GM12878 (cell line): ENCODE results near the gene FGFBP3. TPM values are rescaled to one million over a fixed set of nuclear protein-coding genes. Genes with fewer than 3 reads are reported as not detected.

Source experiments
- ATAC-seq: fragments of 200-7000 bp; cut with Tn5 transposase; 3 replicates; pipeline ENCODE4 v1.9.1; 2020; ENCODE audit warnings: mild to moderate bottlenecking, moderate library complexity
- BruUV-seq: library from RNA; stranded (reverse); fragments of 400-500 nt; replicated peaks from 2 replicates; lab custom pipeline; 2021; lab: Mats Ljungman, UMichigan
- CTCF ChIA-PET: fragments of 300-600 bp; sonication (Branson Sonifier 250); formaldehyde crosslinking; extraction: SDS; loops from one replicate; lab custom pipeline; 2021; ENCODE audit warnings: inconsistent platforms; lab: Yijun Ruan, JAX
- POLR2A ChIA-PET: fragments of 350-600 bp; formaldehyde crosslinking; extraction: SDS; loops from one replicate; lab custom pipeline; 2021; ENCODE audit warnings: inconsistent platforms; lab: Charles Lee
- RAD21 ChIA-PET: fragments of 300-600 bp; sonication (Branson Sonifier 250); formaldehyde crosslinking; loops from one replicate; lab custom pipeline; 2023; ENCODE audit warnings: antibody characterized with exemption; ENCODE audit not compliant: unreplicated experiment; lab: Charles Lee
- SMC1A ChIA-PET: fragments of 300-600 bp; sonication (Branson Sonifier 250); formaldehyde crosslinking; loops from one replicate; lab custom pipeline; 2023; ENCODE audit not compliant: unreplicated experiment, uncharacterized antibody; lab: Charles Lee
- DNase-seq: peaks from one replicate; pipeline ENCODE4 v3.0.0-alpha.2; 2011; ENCODE audit warnings: low read depth, low spot score
- FAIRE-seq: peaks from 3 replicates; lab custom pipeline; 2011; peaks lifted over from hg19 to GRCh38; lab: Jason Lieb, UNC
- H2AFZ ChIP-seq: 2 replicates; pipeline ENCODE4 v1.6.0; 2011; ENCODE audit warnings: low read depth, low read length, control low read depth; ENCODE audit not compliant: control insufficient read depth
- H3K27ac ChIP-seq: 2 replicates; pipeline ENCODE4 v1.5.1; 2011; ENCODE audit warnings: control low read depth; ENCODE audit not compliant: control insufficient read depth, insufficient read depth
- H3K27me3 ChIP-seq, 2 experiments: replicated peaks in 1 of 2; 2 replicates each; pipeline versions ENCODE4 v1.6.0 to v1.6.1; 2011; ENCODE audit warnings: low read length in 1 of 2; ENCODE audit not compliant: control insufficient read depth in 2 of 2, insufficient read depth in 2 of 2
- H3K36me3 ChIP-seq, 2 experiments: 2 replicates each; pipeline ENCODE4 v1.5.1; 2011; ENCODE audit warnings: low read length in 1 of 2; ENCODE audit not compliant: control insufficient read depth in 2 of 2, insufficient read depth in 2 of 2
- H3K4me1 ChIP-seq: 2 replicates; pipeline ENCODE4 v1.6.1; 2011; ENCODE audit warnings: mild to moderate bottlenecking, low read length, moderate library complexity, mixed read lengths; ENCODE audit not compliant: control insufficient read depth, insufficient read depth
- H3K4me2 ChIP-seq: 2 replicates; pipeline ENCODE4 v1.6.0; 2011; ENCODE audit warnings: control low read depth; ENCODE audit not compliant: control insufficient read depth, insufficient read depth
- H3K4me3 ChIP-seq: fragments of 200-600 bp; sonication (generic); 2 replicates; pipeline ENCODE4 v1.5.1; 2016
- H3K79me2 ChIP-seq: 2 replicates; pipeline ENCODE4 v1.6.0; 2011; ENCODE audit warnings: low read length; ENCODE audit not compliant: control insufficient read depth, insufficient read depth
- H3K9ac ChIP-seq: 2 replicates; pipeline ENCODE4 v1.8.0; 2011; ENCODE audit warnings: low read length, control low read depth, mixed read lengths; ENCODE audit not compliant: control insufficient read depth, insufficient read depth
- H3K9me3 ChIP-seq: replicated peaks from 3 replicates; pipeline ENCODE4 v1.5.1; 2011; ENCODE audit warnings: mild to moderate bottlenecking, low read length; ENCODE audit not compliant: control insufficient read depth, insufficient read depth
- H4K20me1 ChIP-seq: 2 replicates; pipeline ENCODE4 v1.6.0; 2011; ENCODE audit not compliant: control insufficient read depth, insufficient read depth
- CEBPB ChIP-seq, 2 experiments: fragments of 150-350 bp in 1 of 2; IDR thresholded peaks; 2 replicates each; pipeline ENCODE4 v1.6.1; 2012 to 2014; ENCODE audit warnings: low read depth in 2 of 2, low read length in 2 of 2, borderline replicate concordance in 1 of 2, inconsistent platforms in 1 of 2
- E2F4 ChIP-seq: IDR thresholded peaks from 2 replicates; pipeline ENCODE4 v1.6.1; 2012; ENCODE audit warnings: low read depth, low read length, improper control_type of control experiment
- EED ChIP-seq: sonication (generic); IDR thresholded peaks from 2 replicates; pipeline ENCODE4 v1.6.1; 2016; ENCODE audit warnings: antibody characterized with exemption, low read depth
- HDAC2 ChIP-seq: fragments of 200-600 bp; sonication (generic); IDR thresholded peaks from 2 replicates; pipeline ENCODE4 v1.6.1; 2017
- NRF1 ChIP-seq: conservative IDR thresholded peaks from 2 replicates; pipeline ENCODE4 v1.6.1; 2011; ENCODE audit warnings: mild to moderate bottlenecking, low read depth, low read length, improper control_type of control experiment
- RAD21 ChIP-seq: IDR thresholded peaks from 2 replicates; pipeline ENCODE4 v1.6.1; 2011; ENCODE audit warnings: mild to moderate bottlenecking, low read depth, low read length, moderate library complexity; ENCODE audit not compliant: insufficient read depth
- YBX1 ChIP-seq: fragments of 450-650 bp; IDR thresholded peaks from 2 replicates; pipeline ENCODE4 v1.6.1; 2016; ENCODE audit warnings: antibody characterized with exemption
- WGBS: methylation state at CpG from one replicate; pipeline ENCODE4 v1.1.6; 2016; ENCODE audit warnings: low lambda C conversion rate; ENCODE audit not compliant: insufficient replicate concordance, insufficient coverage; ENCODE audit errors: missing lambda C conversion rate; 5-methylcytosine and 5-hydroxymethylcytosine counted together
- in situ Hi-C: fragments of 300-500 bp; cut with MboI; formaldehyde crosslinking; loops from 9 replicates; pipeline ENCODE4 v1.14.3; 2018; ENCODE audit warnings: mixed read lengths
- intact Hi-C: fragments of 100-400 bp; cut with micrococcal nuclease; formaldehyde crosslinking; loops from one replicate; pipeline ENCODE4 v1.14.2; 2022; ENCODE audit not compliant: unreplicated experiment
- polyA plus RNA-seq, 11 experiments: library from polyadenylated mRNA; depleted of rRNA in 4 of 11; unstranded in 6 of 11; stranded (reverse) in 5 of 11; fragments of >200 nt; fragmentation: Nextera tagmentation in 4 of 11; fragmentation: Illumina TruSeq in 1 of 11; extraction: Ambion mirVana in 4 of 11; extraction: Trizol in 1 of 11; gene quantifications; 1 replicate in 1 of 11; 2 replicates in 10 of 11; pipeline versions ENCODE4 v1.2.1 to v1.2.3, GENCODE V29; 2011 to 2016; ENCODE audit warnings: inconsistent platforms in 2 of 11, missing spikeins in 2 of 11, low read depth in 1 of 11
- total RNA-seq, 4 experiments: library from RNA; depleted of rRNA in 3 of 4; stranded (reverse); fragments of >200 nt in 3 of 4; fragmentation: Illumina TruSeq in 1 of 4; extraction: Trizol in 1 of 4; gene quantifications; 2 replicates each; pipeline versions ENCODE4 v1.2.1 to v1.2.3, GENCODE V29; 2013 to 2021
- TF ChIP-seq, protein P1 (sequence below): IDR thresholded peaks from 2 replicates; pipeline ENCODE4 v1.6.1; 2011; ENCODE audit warnings: low read depth, mild to moderate bottlenecking, low read length, moderate library complexity, borderline replicate concordance; ENCODE audit errors: extremely low read depth
- TF ChIP-seq, protein P2 (sequence below): IDR thresholded peaks from 2 replicates; pipeline ENCODE4 v1.6.1; 2012; ENCODE audit warnings: low read depth, low read length, improper control_type of control experiment

FGFBP3 gene
- total and polyA plus RNA-seq, 10 of the 15 experiments (the other 5 are each of a cell fraction or from before 2014, with no cell fraction given) = 0.08 to 1.0 (median 0.23) TPM

DNA sequence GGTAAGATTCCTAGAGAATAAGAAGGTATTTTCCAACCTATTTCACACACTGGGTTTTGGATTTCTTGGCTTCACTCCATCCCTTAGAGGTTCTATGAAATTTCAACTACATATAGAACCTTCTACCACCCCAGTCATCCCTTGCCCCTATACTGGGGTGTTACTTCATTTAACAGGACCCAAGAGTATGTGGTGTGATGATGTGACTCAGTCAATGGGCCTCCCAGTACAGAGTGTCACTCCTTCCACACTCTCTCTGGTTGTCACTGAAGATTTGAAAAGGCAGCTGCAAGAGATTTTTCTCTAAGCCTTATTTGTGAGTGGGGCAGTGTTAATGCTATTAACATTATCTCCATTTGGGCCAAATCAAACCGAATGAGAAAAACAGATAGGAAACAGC, 33.5 kb downstream of the FGFBP3 start (continued):
- TF ChIP-seq, protein P1, sequence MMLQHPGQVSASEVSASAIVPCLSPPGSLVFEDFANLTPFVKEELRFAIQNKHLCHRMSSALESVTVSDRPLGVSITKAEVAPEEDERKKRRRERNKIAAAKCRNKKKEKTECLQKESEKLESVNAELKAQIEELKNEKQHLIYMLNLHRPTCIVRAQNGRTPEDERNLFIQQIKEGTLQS = no peak
- TF ChIP-seq RAD21 (no peak), EED (no peak)

- Histone ChIP-seq H2AFZ (no peak overlapping the region), H3K27me3 (no peaks in the 10 kb centered on the region), H3K9ac (no peak overlapping the region), H3K9me3 (no peaks in the 10 kb centered on the region), H3K4me1 (no peaks in the 10 kb centered on the region), H4K20me1 (no peaks in the 10 kb centered on the region)
- DNase-seq (no peak), ATAC-seq (no peak)
- ChIA-PET SMC1A (no interaction called here), CTCF (no interaction called here), RAD21 (no interaction called here)
- in situ Hi-C loops = no loop called here
- intact Hi-C loops = no loop called here
- TF ChIP-seq HDAC2 (no peak), NRF1 (no peak), YBX1 (no peak), E2F4 (no peak), CEBPB (IDR thresholded peaks at IDR 0.05; ENCODE audit: borderline replicate concordance in 1 of 2, low read depth in 2 of 2, low read length in 2 of 2) (no peak)
- TF ChIP-seq, protein P2, sequence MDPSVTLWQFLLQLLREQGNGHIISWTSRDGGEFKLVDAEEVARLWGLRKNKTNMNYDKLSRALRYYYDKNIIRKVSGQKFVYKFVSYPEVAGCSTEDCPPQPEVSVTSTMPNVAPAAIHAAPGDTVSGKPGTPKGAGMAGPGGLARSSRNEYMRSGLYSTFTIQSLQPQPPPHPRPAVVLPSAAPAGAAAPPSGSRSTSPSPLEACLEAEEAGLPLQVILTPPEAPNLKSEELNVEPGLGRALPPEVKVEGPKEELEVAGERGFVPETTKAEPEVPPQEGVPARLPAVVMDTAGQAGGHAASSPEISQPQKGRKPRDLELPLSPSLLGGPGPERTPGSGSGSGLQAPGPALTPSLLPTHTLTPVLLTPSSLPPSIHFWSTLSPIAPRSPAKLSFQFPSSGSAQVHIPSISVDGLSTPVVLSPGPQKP = no peak
- TF ChIP-seq, all 136 proteins: peak for 0
- Histone ChIP-seq H3K36me3 (no peaks in the 10 kb centered on the region), H3K4me2 (no peak overlapping the region), H3K79me2 (no peaks in the 10 kb centered on the region), H3K27ac (no peak overlapping the region), H3K4me3 (no peak overlapping the region)
- WGBS = 93% methylated on average over 2 of the region's 2 CpGs
- FAIRE-seq = no peak
- BruUV-seq = no TSS peak
- POLR2A ChIA-PET = no interaction called here
Observed at GRCh38 chr10:91875156-91875555, 34.1 kb downstream of the FGFBP3 start.
